H1 (cell line): ENCODE measurements around the gene AKAP9. TPM values are rescaled to one million over a fixed set of nuclear protein-coding genes. Genes with fewer than 3 reads are reported as not detected.

Experiments used
- GTF2F1 ChIP-seq: IDR thresholded peaks from 2 replicates; pipeline ENCODE4 v1.6.1; 2012; ENCODE audit warnings: low read depth, low read length, improper control_type of control experiment, borderline replicate concordance
- polyA plus RNA-seq, 7 experiments: library from polyadenylated mRNA; depleted of rRNA in 3 of 7; stranded (reverse) in 5 of 7; unstranded in 2 of 7; fragments of >200 nt in 5 of 7; fragments of 200-250 nt in 2 of 7; gene quantifications; 1 replicate in 5 of 7; 2 replicates in 1 of 7; 4 replicates in 1 of 7; pipeline versions ENCODE4 v1.2.1 to v1.2.3, GENCODE V29; 2011 to 2013; ENCODE audit warnings: missing spikeins in 2 of 7, mixed read lengths in 2 of 7
- total RNA-seq: library from RNA; stranded (reverse); fragmentation: NEBNext Ultra II Directional; extraction: Animal tissue kit (Norgen Biotek cat#: 25700); gene quantifications from 2 replicates; pipeline ENCODE4 v1.2.1, GENCODE V29; 2021

AKAP9 gene
- total and polyA plus RNA-seq, 2 of the 8 experiments (the other 6 are each of a cell fraction or from before 2014, with no cell fraction given): 6.2 to 26.3 TPM

DNA sequence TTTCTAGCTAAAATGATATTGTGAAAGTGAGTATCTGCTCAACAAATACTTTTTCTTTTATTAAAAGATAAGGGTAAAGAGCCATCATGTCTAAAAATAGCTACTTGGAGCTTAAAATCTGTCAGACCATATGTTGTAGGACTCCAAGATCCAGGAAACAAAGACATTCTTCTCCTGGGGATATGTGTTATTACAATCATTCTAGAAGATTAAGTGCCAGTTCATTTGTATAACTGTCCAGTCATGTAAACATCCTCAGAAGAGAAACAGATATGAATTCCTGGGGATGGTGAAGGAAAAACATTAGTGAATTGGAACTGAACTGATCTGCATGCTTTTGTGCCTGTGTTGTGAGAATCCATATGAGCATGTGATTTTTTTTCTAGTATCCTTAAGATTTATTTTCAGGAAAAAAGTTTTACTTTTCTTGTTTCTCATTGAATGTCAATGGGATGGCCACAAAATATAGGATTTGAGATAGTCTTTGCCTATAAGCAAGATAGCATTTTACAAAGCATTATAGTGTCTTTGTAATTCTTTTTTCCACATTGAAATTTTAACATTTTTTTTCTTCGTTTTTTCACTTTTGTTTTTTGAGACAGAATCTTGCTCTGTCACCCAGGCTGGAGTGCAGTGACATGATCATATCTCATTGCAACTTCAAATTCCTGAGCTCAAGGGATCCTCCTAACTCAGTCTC is 45.7 kb upstream of the AKAP9 start (continued):
- no peak for TF ChIP-seq GTF2F1
